ENCODE measurements around the gene TMEFF2. TPM values are rescaled to one million over a fixed set of nuclear protein-coding genes. Genes with fewer than 3 reads are reported as not detected.

TMEFF2 gene
- total and polyA plus RNA-seq, 2 donors from 2014 or later: not detected

GRCh38 chr2:191994749-191995148 is 200.0 kb downstream of the TMEFF2 start:
- no peaks in the 10 kb centered on the region for H3K9me3 ChIP-seq (ENCODE audit: control insufficient read depth in 2 of 3, insufficient read depth in 1 of 3, low read length in 3 of 3)
- H3K4me3 ChIP-seq (ENCODE audit: low read length in 3 of 3): no peak overlapping the region
- H3K27me3 ChIP-seq (ENCODE audit: control insufficient read depth, insufficient read depth, low read length): no peaks in the 10 kb centered on the region
- H3K9ac ChIP-seq (ENCODE audit: low read length in 3 of 3): no peak overlapping the region
- H3K27ac ChIP-seq (ENCODE audit: low read depth in 2 of 2, low read length in 2 of 2): no peak overlapping the region
- intact Hi-C loops (cut with DNase I): no loop called here
- TF ChIP-seq CTCF (IDR thresholded peaks at IDR 0.05; ENCODE audit: borderline replicate concordance, extremely low read depth, insufficient read depth): no peak
- DNase-seq (no peak), FAIRE-seq (no peak)
- no peaks in the 10 kb centered on the region for H3K36me3 ChIP-seq (ENCODE audit: control insufficient read depth in 2 of 3, insufficient read depth in 3 of 3, low read length in 3 of 3)
- no peaks in the 10 kb centered on the region for H3K4me1 ChIP-seq (ENCODE audit: control insufficient read depth in 2 of 3, insufficient read depth in 2 of 3, low read depth in 1 of 3, low read length in 3 of 3)

- TF ChIP-seq CTCF (IDR thresholded peaks at IDR 0.05; ENCODE audit: borderline replicate concordance, extremely low read depth, insufficient read depth): no peak
- no peaks in the 10 kb centered on the region for H3K36me3 ChIP-seq (ENCODE audit: control insufficient read depth in 2 of 3, insufficient read depth in 3 of 3, low read length in 3 of 3)
- no peak for DNase-seq
- FAIRE-seq: no peak
- intact Hi-C loops (cut with DNase I): no loop called here
- H3K4me1 ChIP-seq (ENCODE audit: control insufficient read depth in 2 of 3, insufficient read depth in 2 of 3, low read depth in 1 of 3, low read length in 3 of 3): no peaks in the 10 kb centered on the region
- no peaks in the 10 kb centered on the region for H3K9me3 ChIP-seq (ENCODE audit: control insufficient read depth in 2 of 3, insufficient read depth in 1 of 3, low read length in 3 of 3)
- H3K4me3 ChIP-seq (ENCODE audit: low read length in 3 of 3): no peak overlapping the region
- no peak overlapping the region for H3K27ac ChIP-seq (ENCODE audit: low read depth in 2 of 2, low read length in 2 of 2)
- H3K9ac ChIP-seq (ENCODE audit: low read length in 3 of 3): no peak overlapping the region
- no peaks in the 10 kb centered on the region for H3K27me3 ChIP-seq (ENCODE audit: control insufficient read depth, insufficient read depth, low read length)
Observed at GRCh38 chr2:191991442-191991841, 203.3 kb downstream of the TMEFF2 start.

GRCh38 chr2:191985740-191986139 is 209.0 kb downstream of the TMEFF2 start:
- Histone ChIP-seq H3K4me1 (ENCODE audit: control insufficient read depth in 2 of 3, insufficient read depth in 2 of 3, low read depth in 1 of 3, low read length in 3 of 3) (no peaks in the 10 kb centered on the region), H3K9ac (ENCODE audit: low read length in 3 of 3) (no peak overlapping the region), H3K27me3 (ENCODE audit: control insufficient read depth, insufficient read depth, low read length) (no peaks in the 10 kb centered on the region), H3K9me3 (ENCODE audit: control insufficient read depth in 2 of 3, insufficient read depth in 1 of 3, low read length in 3 of 3) (no peaks in the 10 kb centered on the region), H3K27ac (ENCODE audit: low read depth in 2 of 2, low read length in 2 of 2) (no peak overlapping the region), H3K4me3 (ENCODE audit: low read length in 3 of 3) (no peak overlapping the region), H3K36me3 (ENCODE audit: control insufficient read depth in 2 of 3, insufficient read depth in 3 of 3, low read length in 3 of 3) (no peaks in the 10 kb centered on the region)
- DNase-seq: no peak
- intact Hi-C loops (cut with DNase I): no loop called here
- no peak for FAIRE-seq
- no peak for TF ChIP-seq CTCF (IDR thresholded peaks at IDR 0.05; ENCODE audit: borderline replicate concordance, extremely low read depth, insufficient read depth)

- no peak overlapping the region for H3K4me3 ChIP-seq (ENCODE audit: low read length in 3 of 3)
- DNase-seq (no peak), FAIRE-seq (no peak)
- no peaks in the 10 kb centered on the region for H3K9me3 ChIP-seq (ENCODE audit: control insufficient read depth in 2 of 3, insufficient read depth in 1 of 3, low read length in 3 of 3)
- H3K9ac ChIP-seq (ENCODE audit: low read length in 3 of 3): no peak overlapping the region
- intact Hi-C loops (cut with DNase I): no loop called here
- no peak overlapping the region for H3K27ac ChIP-seq (ENCODE audit: low read depth in 2 of 2, low read length in 2 of 2)
- H3K27me3 ChIP-seq (ENCODE audit: control insufficient read depth, insufficient read depth, low read length): no peaks in the 10 kb centered on the region
- no peak for TF ChIP-seq CTCF (IDR thresholded peaks at IDR 0.05; ENCODE audit: borderline replicate concordance, extremely low read depth, insufficient read depth)
- H3K36me3 ChIP-seq (ENCODE audit: control insufficient read depth in 2 of 3, insufficient read depth in 3 of 3, low read length in 3 of 3): no peaks in the 10 kb centered on the region
- no peaks in the 10 kb centered on the region for H3K4me1 ChIP-seq (ENCODE audit: control insufficient read depth in 2 of 3, insufficient read depth in 2 of 3, low read depth in 1 of 3, low read length in 3 of 3)
Observed at GRCh38 chr2:191983591-191983990, 211.1 kb downstream of the TMEFF2 start.
